Ishikawa (cell line): Measurements from ENCODE around the gene NTN1.

Experiments
- CEBPB ChIP-seq: IDR thresholded peaks from 2 replicates; pipeline ENCODE4 v1.6.1; 2012
- CREB1 ChIP-seq: IDR thresholded peaks from 2 replicates; pipeline ENCODE4 v1.6.1; 2012; ENCODE audit warnings: low read depth
- EGR1 ChIP-seq: IDR thresholded peaks from 2 replicates; pipeline ENCODE4 v1.6.1; 2012
- EP300 ChIP-seq: IDR thresholded peaks from 2 replicates; pipeline ENCODE4 v1.6.1; 2012; ENCODE audit warnings: borderline replicate concordance
- FOXM1 ChIP-seq: IDR thresholded peaks from 2 replicates; pipeline ENCODE4 v1.6.1; 2012; ENCODE audit warnings: low read depth, borderline replicate concordance
- NFIC ChIP-seq: IDR thresholded peaks from 2 replicates; pipeline ENCODE4 v1.6.1; 2012
- RAD21 ChIP-seq: IDR thresholded peaks from 2 replicates; pipeline ENCODE4 v1.6.1; 2012; ENCODE audit warnings: low read depth
- TAF1 ChIP-seq: IDR thresholded peaks from 2 replicates; pipeline ENCODE4 v1.6.1; 2012; ENCODE audit warnings: low read depth, mild to moderate bottlenecking
- TCF12 ChIP-seq: IDR thresholded peaks from 2 replicates; pipeline ENCODE4 v1.6.1; 2012; ENCODE audit warnings: low read depth
- TEAD4 ChIP-seq: IDR thresholded peaks from 2 replicates; pipeline ENCODE4 v1.6.1; 2012
- YY1 ChIP-seq: IDR thresholded peaks from 2 replicates; pipeline ENCODE4 v1.6.1; 2012; ENCODE audit warnings: low read depth
- ZBTB7A ChIP-seq: IDR thresholded peaks from 2 replicates; pipeline ENCODE4 v1.6.1; 2012; ENCODE audit warnings: low read depth
- TF ChIP-seq, protein P1 (sequence below): IDR thresholded peaks from 2 replicates; pipeline ENCODE4 v1.6.1; 2012; ENCODE audit warnings: low read depth, mild to moderate bottlenecking
- TF ChIP-seq, protein P2 (sequence below): IDR thresholded peaks from 2 replicates; pipeline ENCODE4 v1.6.1; 2012
- TF ChIP-seq, protein P3 (sequence below): IDR thresholded peaks from 2 replicates; pipeline ENCODE4 v1.6.1; 2012

Gene NTN1

DNA sequence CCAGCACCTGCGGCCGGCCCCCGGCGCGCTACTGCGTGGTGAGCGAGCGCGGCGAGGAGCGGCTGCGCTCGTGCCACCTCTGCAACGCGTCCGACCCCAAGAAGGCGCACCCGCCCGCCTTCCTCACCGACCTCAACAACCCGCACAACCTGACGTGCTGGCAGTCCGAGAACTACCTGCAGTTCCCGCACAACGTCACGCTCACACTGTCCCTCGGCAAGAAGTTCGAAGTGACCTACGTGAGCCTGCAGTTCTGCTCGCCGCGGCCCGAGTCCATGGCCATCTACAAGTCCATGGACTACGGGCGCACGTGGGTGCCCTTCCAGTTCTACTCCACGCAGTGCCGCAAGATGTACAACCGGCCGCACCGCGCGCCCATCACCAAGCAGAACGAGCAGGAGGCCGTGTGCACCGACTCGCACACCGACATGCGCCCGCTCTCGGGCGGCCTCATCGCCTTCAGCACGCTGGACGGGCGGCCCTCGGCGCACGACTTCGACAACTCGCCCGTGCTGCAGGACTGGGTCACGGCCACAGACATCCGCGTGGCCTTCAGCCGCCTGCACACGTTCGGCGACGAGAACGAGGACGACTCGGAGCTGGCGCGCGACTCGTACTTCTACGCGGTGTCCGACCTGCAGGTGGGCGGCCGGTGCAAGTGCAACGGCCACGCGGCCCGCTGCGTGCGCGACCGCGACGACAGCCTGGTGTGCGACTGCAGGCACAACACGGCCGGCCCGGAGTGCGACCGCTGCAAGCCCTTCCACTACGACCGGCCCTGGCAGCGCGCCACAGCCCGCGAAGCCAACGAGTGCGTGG, 1.5 kb downstream of the NTN1 start:
- TF ChIP-seq EGR1 (no peak), RAD21 (no peak)

DNA sequence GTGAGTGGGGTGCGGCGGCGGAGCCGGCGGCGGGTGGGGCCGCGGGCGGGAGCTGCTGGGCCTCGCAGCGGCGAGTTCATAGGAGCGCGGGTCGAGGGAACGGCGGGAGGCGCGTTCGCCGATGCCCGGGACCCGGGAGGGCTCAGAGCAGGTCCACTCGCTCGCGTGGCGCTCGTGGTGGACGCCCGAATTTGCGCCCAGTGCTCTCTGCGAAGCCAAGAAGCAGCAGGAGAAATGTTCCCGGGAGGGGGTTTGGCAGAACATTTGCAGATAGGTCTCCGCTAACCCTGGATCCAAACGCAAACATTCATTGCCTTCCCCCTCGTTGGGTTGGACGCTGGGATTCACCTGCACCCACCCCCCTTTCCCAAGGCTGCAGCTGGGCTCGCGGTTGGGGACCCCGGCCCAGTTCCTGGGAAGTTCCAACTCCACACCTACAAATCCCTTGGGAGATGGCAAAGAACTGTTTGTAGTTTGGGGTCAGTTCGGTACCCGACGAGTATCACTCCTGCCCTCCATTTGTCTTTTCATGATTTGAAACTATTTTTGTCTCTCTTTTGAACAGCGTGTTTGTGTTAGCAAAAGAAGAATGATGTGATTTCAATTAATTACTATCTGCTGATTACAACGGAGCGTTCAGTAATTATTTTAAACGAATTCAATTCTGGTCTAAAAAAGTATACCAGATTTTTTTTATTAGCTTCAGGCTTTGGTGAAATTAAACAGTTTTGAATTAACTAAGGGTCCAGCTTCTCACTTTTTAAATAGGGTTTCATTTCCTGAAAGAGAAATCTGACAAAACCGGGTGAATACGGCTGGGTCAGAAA, 2.3 kb downstream of the NTN1 start:
- no peak for TF ChIP-seq YY1
- TF ChIP-seq, protein P1, sequence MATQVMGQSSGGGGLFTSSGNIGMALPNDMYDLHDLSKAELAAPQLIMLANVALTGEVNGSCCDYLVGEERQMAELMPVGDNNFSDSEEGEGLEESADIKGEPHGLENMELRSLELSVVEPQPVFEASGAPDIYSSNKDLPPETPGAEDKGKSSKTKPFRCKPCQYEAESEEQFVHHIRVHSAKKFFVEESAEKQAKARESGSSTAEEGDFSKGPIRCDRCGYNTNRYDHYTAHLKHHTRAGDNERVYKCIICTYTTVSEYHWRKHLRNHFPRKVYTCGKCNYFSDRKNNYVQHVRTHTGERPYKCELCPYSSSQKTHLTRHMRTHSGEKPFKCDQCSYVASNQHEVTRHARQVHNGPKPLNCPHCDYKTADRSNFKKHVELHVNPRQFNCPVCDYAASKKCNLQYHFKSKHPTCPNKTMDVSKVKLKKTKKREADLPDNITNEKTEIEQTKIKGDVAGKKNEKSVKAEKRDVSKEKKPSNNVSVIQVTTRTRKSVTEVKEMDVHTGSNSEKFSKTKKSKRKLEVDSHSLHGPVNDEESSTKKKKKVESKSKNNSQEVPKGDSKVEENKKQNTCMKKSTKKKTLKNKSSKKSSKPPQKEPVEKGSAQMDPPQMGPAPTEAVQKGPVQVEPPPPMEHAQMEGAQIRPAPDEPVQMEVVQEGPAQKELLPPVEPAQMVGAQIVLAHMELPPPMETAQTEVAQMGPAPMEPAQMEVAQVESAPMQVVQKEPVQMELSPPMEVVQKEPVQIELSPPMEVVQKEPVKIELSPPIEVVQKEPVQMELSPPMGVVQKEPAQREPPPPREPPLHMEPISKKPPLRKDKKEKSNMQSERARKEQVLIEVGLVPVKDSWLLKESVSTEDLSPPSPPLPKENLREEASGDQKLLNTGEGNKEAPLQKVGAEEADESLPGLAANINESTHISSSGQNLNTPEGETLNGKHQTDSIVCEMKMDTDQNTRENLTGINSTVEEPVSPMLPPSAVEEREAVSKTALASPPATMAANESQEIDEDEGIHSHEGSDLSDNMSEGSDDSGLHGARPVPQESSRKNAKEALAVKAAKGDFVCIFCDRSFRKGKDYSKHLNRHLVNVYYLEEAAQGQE: no peak
- no peak for TF ChIP-seq EGR1
- TF ChIP-seq TAF1: no peak
- TF ChIP-seq EP300: no peak
- TF ChIP-seq CEBPB: no peak
- no peak for TF ChIP-seq TCF12
- TF ChIP-seq NFIC: no peak
- TF ChIP-seq TEAD4: no peak
- TF ChIP-seq, protein P2, sequence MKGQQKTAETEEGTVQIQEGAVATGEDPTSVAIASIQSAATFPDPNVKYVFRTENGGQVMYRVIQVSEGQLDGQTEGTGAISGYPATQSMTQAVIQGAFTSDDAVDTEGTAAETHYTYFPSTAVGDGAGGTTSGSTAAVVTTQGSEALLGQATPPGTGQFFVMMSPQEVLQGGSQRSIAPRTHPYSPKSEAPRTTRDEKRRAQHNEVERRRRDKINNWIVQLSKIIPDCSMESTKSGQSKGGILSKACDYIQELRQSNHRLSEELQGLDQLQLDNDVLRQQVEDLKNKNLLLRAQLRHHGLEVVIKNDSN: no peak
- TF ChIP-seq, protein P3, sequence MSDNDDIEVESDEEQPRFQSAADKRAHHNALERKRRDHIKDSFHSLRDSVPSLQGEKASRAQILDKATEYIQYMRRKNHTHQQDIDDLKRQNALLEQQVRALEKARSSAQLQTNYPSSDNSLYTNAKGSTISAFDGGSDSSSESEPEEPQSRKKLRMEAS: no peak
- TF ChIP-seq RAD21: no peak
- no peak for TF ChIP-seq FOXM1
- TF ChIP-seq ZBTB7A: no peak
- no peak for TF ChIP-seq CREB1

DNA sequence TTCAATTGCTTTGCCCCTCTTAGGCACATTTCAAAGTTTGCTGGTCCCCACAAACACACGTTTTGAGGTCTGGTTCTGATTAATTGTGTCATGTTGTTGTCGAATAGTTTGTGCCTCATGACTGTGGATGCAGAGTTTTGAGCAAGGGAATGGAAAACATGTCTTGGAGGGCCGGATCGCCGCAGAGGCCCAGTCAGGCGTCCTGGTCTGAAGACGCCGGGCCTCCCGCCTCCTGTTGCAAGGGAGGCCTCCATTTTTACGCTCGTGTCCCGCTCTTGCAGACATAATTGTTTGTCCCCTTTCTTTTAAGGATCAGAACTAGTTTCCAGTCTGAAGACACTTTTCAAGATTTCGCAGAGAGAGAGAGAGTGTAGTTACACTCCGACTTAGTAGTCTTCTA, 3.2 kb downstream of the NTN1 start:
- TF ChIP-seq YY1 (no peak), TEAD4 (no peak), EP300 (no peak), TAF1 (no peak), CREB1 (no peak), NFIC (no peak), RAD21 (no peak), FOXM1 (no peak), ZBTB7A (no peak), EGR1 (no peak)
- TF ChIP-seq, protein P1: no peak
- TF ChIP-seq, protein P3: no peak
- TF ChIP-seq, protein P2: no peak

DNA sequence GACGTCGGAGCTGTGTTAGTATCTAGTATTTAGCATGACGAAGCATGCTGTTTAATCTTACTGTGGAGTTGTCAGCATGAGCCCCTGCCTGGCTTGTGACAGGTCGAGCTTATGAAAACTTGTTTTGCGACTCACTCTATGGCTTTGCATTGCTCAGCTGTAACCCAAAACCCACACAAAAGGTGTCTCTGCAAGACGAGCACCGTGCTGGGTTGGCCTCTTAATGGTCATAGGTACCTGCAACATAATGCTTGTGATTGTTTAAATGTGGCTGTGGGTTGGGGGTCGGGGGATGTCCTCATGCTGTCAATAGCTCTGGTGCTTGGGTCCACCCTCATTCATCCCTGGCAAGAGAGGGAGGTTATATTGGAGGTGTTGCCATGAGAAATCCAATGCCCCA, 5.4 kb downstream of the NTN1 start:
- TF ChIP-seq, protein P1: no peak
- TF ChIP-seq FOXM1: no peak
